HG03095 (cell line): Measurements from ENCODE around the gene GPR35.
A peak's percentile ranks its signal among the peaks of the same experiment; 100 is the strongest.
"Not testable (repeated sequence)": the region's sequence is repeated elsewhere in the genome, so short reads cannot be mapped to it uniquely, and the experiment has no call there.

Experiments used
- ATAC-seq: cut with Tn5 transposase; IDR thresholded peaks from one replicate; pipeline ENCODE4 v1.9.1; 2021; ENCODE audit warnings: moderate library complexity; ENCODE audit not compliant: unreplicated experiment

GPR35 gene

DNA sequence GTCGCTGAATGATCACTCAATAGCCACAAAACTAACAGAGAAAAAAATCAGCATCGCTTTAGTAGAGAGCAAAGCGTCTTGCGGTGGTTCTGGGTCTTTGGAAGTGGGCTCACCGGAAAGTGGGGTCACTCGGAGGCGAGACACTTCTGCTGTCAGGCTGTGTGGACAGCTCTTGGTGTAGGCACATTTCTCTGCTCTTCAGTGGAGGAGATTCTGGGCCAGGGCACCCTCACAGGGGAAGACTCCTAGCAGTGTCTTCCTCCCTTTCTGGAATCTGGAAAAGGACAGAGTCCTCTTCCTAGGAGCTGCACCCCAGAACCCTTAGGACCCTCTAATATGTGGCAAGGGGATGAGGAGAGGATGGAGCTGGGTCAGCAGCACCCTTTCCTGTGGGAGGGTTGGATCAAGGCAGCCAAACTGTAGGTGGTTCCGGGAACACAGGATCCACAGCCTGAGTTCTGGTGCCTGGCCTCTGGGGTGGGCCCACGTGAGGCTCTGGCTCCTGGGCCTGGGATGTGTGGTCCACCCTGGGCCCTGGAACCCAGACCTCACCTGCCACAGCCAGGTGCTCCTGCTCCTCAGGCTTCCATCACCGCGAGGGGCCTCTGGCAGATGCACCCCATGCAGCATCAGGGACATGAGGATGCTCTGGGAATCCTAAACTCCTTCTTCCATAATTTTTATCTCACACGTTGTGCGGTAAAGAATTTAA, 25.1 kb downstream of the GPR35 start:
- no peak for ATAC-seq

DNA sequence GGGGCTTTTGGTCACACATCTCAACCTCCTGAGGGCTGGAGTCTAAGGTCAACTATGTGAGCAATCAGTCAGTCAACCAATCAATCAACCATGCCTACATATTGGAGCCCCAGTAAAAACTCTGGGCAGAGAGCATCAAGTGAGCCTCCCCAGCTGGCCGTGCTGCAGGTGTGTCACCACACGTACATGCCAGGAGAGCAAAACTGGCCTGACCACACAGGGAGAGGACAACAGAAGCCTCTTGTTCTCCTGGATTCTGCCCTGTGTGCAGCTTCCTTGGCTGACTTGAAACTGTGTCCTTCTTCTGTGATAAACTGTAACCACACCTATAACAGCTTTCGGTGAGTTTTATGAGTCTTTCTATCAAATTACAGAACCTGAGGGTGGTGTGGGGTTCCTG, 25.9 kb downstream of the GPR35 start:
- no peak for ATAC-seq

DNA sequence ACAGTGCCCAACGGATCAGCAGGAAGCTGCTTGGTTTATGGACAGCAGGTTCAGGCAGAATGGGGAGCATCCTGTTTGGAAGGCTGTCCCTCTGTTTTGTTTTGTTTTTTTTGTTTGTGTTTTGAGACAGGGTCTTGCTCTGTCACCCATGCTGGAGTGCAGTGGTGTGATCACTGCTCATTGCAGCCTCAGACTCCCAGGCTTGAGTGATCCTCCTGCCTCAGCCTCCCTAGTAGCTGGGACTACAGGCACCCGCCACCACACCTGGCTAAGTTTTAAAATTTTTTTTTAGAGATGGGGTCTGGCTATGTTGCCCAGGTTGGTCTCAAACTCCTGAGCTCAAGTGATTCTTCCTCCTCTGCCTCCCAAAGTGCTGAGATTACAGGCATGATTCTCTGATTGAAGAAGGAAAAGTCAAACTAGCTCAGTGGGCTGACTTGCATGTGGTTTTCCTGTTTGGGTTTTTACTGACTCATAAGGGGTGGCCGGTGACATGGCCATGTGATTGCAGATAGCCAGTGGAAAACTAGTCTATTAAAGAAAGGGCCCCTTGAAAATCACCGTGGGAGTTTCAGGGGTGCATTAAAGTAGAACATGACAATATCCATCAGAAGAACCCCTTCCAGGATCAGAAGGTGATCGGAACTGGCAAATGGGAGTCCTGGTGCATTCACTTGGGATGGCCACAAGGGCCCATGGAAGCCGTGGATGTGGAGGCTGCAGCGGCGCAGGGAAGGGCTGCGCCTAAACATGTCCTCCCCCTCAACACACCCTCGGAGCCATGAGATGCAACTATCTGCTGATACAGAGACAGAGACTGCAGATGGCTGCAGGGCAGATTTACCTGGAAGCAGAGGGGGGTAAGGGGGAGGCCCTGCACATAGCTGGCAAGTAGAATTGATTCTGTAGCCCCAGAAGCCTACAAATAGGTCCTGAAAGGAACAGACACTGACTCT, 30.9 kb downstream of the GPR35 start:
- ATAC-seq = peak; percentile 68

DNA sequence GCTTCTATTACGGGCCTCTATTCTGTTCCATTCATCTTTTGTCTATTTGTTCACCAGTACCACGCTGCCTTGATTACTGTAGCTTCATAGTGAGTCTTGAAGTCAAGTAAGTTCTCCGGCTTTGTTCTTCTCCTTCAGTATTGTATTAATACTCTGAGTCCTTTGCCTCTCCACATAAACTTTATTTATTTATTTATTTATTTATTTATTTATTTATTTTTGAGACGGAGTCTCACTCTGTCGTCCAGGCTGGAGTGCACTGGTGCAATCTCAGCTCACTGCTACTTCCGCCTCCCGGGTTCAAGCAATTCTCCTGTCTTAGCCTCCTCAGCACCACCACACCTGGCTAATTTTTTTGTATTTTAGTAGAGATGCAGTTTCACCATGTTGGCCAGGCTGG, 34.6 kb downstream of the GPR35 start:
- not testable (repeated sequence) for ATAC-seq

DNA sequence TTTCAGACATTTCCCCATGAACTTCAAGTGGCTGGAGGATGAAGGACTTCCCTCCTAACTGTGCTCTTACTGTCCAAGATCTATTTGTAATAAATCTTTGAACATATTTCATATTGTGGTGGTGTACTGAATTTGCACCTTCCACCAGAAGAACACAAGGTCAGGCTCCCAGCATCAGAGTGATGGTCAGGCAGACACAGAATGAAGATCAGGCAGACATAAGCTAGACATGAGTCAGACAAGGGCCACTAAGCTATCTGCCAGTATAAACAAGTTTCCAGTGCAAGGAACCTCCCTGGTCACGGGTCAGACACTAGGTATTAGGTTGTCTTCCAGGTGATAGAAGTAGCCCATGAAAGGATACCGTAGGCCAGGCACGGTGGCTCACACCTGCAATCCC, 37.4 kb downstream of the GPR35 start:
- no peak for ATAC-seq

DNA sequence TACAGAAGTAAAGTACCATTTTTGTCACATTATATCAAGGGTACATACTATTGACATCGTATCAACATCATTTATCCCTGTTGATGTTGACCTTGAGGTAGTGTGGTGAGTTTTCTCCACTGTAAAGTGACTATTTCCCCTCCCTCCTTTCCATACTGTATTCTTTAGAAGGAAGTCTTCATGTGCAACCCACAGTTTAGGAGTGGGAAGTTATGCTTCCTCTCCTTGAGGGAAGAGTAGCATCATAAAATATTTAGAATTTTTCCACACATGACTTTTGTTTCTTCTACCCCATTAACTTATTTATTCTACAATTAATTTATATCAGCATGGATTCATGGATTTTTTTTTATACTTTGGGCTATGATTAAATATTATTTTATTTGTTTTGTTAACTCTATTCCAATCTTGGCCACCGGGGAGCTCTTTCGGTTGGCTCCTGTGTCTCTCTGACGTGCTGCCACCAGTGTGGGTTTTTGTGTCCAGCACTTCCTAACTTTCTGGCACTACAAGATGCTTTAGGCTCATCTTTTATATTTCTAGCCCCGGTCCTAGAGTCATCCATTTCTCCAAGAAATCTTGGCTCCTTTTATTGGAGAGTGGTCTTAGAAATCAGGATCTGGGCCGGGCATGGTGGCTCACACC, 38.4 kb downstream of the GPR35 start:
- ATAC-seq = no peak

DNA sequence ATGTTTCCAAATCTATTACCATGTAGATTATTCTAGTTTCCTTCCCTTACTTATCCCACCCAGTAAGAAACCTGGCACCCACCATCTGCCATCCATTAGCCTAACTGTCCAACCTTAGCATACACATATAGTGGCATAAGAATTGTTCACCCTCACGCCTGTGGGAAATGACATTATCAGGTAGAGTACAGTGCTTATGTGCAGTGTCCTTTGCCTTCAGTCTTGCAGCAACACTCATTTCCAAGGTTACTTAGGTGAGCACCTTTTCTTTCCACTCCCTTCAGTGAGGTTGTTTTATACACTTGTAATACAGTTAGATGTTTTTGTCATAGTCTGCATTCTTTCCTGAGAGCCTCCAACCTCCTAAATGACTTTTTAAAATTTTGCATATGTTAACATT, 39.3 kb downstream of the GPR35 start:
- ATAC-seq = no peak

DNA sequence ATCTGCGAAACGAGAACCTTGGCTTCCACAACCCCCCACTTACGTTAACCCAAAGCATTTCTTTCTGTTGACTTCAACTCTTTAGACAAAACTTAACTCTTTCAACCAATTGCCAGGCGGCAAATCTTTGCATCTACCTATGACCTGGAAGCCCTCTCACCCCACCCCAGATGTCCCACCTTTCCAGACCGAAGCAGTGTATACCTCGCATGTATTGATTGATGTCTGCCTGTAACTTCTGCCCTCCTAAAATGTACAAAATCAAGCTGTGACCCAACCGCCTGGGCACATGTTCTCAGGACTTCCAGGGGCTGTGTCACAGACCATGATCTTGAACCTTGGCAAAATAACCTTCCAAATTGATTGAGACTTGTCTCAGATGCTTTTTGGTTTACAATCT, 45.1 kb downstream of the GPR35 start:
- no peak for ATAC-seq

DNA sequence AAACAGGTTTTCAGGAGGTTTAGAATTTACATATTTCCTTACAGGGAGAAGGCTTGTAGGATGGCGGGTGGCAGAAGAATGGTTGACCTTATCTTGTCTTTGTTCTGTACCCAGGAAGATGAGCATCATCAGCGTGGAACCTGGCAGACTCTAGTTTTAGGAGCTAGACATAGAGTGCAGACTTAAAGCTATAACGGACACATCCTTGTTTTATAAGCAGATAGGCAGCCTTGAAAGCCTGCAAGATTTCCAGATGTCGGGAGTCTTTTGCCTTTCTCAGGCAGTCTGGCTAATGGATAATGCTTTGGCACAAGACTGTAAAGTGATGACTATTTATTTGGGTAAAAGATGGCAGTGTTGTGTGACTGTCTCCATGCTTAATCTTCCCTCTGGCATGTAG, 45.7 kb downstream of the GPR35 start:
- no peak for ATAC-seq

DNA sequence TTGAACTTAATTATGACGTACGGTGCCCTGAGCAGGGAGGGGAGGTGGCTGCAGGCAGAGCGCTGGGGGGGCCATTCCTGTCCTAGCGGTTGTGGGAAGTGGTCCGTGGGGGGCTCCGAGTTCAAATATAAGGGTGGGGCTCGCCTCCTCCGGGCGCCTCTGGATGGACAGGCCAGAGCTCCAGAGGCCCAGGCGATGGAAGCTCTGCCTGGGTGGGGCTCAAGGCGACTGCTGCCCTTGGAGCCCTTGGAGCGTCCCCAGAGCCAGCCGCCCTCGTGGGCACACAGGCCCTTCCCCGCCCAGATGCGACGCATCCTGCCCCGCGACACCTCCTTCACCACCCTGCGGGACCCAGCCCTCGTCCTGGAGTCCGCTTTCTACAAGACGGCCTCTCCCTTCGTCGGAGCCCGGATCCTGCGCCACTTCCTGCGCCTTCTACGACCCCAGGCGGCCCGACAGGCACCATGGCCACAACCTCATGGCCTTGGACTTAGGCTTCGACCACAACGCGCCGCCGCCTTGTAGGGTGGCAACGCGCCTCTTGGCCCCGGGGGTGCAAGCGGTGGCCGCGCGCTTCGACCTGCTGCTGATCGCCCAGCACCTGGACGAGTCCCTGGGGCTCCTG, 46.9 kb downstream of the GPR35 start:
- ATAC-seq = no peak

DNA sequence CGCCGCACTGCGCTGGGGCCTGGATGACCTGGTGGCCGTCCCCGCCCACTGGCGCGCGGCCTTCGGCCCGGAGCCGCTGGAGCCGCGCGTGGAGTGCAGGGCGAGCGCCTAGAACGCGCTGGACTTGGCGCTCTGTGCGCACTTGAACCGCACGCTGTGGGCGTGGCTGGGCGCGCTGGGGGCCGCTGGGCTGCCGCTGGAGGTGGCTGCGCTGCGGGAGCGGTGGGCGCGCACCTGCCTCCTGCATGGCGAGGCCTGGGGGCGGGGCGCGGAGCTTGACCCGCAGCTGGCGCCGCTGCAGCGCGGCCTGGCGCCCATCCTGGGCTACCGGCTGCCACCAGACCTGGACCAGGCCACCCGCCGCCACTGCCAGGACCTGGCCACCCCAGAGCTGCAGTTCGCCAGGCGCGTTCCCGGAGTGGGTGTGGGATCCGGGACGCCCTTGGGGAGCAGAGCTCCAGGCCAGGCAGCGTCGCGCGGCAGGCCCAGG, 47.5 kb downstream of the GPR35 start:
- ATAC-seq = no peak

DNA sequence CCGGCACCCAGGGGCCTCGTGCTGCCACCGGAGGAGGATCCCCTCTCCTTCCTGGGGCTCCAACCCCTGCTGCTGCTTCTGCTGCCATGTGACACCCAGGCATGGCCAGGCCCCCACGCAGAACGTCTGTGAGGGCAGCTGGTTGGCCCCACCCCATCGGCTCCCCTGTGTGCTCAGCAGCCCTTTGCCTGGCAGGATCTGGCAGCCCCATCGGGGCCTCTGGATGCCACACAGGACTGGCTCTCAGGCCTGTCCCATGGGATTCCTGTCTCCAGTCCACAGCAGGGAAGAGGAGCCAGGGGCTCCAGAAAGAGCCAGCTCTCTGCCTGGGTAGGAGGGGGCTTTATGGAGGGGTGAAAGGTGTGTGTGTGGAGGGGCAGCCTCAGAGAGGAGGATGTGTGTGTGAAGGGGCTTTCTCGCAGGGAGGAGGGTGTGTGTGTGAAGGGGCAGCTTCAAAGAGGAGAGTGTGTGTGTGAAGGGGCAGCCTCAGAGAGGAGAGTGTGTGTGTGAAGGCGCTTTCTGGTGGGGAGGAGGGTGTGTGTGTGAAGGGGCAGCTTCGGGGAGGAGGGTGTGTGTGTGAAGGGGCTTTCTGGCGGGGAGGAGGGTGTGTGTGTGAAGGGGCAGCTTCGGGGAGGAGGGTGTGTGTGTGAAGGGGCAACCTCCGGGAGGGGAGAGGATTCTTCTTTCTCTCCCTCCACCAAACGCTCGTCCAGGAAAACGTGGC, 49.3 kb downstream of the GPR35 start:
- not testable (repeated sequence) for ATAC-seq

DNA sequence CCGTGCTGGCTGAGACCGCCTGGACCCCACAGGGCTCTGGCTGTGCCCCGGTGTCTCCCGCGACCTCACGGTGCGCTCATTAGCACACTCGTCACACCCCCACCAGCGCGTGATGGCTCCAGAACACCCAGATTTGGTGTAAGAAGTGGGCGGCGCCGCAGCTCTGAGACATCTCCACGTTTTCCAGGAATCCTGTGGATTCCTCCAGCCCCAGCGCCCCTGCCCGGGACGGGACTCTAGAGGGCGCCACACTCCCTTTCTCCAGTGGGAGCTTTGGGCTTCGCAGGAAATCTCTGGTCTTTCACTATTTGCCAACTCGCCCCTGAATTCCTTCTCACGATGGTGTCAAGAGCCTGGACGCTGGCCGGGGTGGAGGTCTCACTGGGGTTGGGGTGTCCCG, 50.1 kb downstream of the GPR35 start:
- ATAC-seq = not testable (repeated sequence)

DNA sequence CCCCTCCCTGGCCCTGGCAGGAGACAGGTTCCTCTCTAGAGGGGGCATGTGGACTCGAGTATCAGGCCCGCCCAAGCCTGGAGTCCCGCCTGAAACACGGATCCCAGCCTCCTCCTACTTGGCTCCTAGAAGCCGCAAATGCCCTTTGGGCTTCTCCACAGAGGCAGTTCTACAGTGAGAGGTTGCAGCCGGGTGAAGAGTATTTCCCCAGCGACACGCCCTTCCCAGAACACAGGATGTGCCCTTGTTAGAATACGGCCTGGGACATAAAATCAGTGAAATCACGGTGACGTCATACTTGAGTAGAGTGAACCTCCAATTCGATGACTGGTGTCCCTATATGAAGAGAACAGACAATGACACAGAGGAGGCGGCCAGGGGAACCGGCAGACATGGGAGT, 52.8 kb downstream of the GPR35 start:
- not testable (repeated sequence) for ATAC-seq

DNA sequence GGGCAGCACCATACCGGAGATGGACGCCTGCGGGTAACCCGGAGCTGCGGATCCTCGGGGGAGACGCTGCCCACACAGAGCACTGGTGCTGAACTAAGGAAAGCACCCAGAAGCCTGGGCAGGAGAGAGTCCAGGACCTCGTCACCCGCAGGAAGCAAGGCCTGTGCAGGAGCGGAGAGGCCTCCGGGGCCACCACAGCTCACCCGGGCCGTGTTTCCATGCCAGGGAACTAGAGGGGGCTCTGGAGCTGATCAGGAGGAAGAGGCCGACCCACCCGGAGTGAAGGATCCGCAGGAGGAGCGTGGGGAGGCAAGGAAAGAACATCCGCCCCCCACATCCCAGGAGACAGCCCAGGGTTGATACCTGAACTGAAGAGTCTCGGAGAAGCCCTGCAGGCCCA, 53.6 kb downstream of the GPR35 start:
- not testable (repeated sequence) for ATAC-seq

DNA sequence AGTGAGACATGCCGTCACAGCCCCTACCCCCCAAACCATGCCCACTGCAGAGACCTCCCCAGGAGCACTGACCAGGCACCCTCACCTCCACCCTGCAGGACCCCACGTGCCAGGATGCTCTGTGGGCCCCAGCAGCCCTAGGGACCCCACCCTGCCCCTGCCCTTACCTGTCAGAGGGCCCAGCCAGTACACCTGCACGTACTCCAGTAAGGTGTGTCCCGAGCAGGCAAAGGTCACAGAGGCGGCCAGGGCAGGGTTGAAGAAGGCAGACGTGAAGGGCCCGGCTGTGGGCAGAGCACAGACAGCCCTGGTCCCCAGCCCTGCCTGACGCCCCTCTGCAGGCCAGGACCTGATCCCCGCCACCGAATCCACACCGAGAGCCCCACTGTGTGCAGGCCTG, 54.9 kb downstream of the GPR35 start:
- not testable (repeated sequence) for ATAC-seq
